ENCODE measurements around the gene PPM1D.

- no peak for TF ChIP-seq CTCF (conservative IDR thresholded peaks at IDR 0.05; ENCODE audit: low read length)
- no peak for TF ChIP-seq EZH2phosphoT487 (IDR thresholded peaks at IDR 0.05; ENCODE audit: borderline replicate concordance)
Measured at GRCh38 chr17:60630352-60630751, 30.4 kb downstream of the PPM1D start.

All from Loucy (cell line).